Cerebellar nuclear complex (tissue), 1 donor: Measurements from ENCODE around the gene SH3PXD2A.
"Not testable (repeated sequence)": the region's sequence is repeated elsewhere in the genome, so short reads cannot be mapped to it uniquely, and the experiment has no call there.

Experiments
- DNase-seq, 2 experiments: peaks; one replicate each; lab custom pipeline; 2025; lab: John Stamatoyannopoulos, UW

SH3PXD2A gene

DNA sequence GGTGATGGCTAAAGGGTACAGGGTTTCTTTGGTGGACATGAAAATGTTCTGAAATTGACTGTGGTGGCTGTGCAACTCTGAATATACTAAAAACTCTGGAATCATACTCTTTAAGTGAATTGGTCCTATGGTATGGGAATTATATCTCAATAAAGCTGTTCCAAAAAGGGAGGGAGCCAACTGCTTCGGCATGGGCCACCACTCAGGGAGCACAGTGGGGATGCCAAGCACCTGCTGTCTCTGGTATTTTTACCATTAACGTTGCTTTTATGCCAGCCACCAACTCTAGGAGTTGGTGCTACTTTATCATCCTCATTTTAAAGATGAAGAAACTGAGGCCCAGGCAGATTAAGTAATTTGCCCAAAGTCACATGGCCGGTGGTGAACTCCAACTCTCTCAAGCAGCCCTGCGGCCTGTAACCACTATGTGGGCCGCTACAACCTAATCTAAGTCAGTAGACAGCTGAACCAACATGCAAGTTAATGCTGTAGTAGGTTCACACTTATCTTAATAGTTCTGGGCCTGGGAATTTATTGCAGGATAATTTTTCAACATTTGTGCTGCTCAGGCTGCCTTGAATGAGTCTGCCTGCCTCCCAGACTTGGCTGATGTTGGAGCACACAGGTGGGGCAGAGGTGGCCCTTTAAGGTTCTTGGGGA is 20.8 kb downstream of the SH3PXD2A start:
- DNase-seq: no peak

- no peak for DNase-seq
Observed at GRCh38 chr10:103833731-103834365, 21.5 kb downstream of the SH3PXD2A start.

DNA sequence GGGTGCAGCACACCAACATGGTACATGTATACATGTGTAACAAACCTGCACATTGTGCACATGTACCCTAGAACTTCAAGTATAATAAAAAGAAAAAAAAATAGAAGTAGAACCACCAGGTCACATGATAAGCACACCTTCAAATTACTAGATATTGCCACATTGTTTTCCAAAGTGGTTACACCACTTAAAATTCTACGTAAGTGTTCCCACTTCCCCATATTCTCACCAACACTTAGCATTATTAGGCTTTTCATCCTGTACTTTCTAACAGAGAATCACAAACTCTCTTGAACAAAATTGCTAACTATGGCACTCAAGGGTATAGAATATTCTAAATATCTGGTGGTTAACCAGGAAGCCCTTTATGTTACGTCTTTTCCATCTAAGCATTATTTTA is 22.6 kb downstream of the SH3PXD2A start:
- no peak for DNase-seq

DNA sequence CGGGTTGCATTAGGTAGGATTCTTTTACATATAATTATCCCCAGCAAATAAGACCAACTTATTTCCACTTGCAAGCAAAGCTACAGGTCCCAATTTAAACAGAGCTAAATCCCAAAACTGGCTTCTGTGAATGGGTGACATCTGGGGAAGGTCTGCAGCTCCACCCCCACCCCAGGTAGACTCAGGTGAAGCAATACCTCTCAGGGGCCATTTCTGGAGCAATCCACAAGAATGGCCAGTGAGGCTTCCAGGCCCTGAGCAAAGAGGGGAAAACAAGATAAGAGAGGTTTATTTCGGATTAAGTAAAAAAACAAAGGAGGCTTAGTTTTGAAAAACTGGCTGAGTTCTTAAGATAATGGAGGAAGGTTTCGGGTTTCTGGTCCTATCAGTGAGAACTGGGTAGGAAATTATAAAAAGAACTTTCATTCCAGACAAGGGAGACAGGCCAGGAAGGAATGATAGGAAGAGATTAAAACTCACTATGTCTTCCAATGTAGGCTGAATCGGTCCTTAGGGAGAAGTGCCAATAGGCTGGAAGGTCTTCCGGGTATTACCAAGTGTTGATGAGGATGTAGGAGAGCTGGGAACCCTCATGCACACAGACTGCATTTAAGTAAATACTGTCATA is 25.4 kb downstream of the SH3PXD2A start:
- DNase-seq: no peak

- DNase-seq: no peak
Observed at GRCh38 chr10:103829278-103829677, 26.1 kb downstream of the SH3PXD2A start.

GRCh38 chr10:103828587-103829197 is 26.7 kb downstream of the SH3PXD2A start:
- no peak for DNase-seq

GRCh38 chr10:103828107-103828506 is 27.3 kb downstream of the SH3PXD2A start:
- no peak for DNase-seq

DNA sequence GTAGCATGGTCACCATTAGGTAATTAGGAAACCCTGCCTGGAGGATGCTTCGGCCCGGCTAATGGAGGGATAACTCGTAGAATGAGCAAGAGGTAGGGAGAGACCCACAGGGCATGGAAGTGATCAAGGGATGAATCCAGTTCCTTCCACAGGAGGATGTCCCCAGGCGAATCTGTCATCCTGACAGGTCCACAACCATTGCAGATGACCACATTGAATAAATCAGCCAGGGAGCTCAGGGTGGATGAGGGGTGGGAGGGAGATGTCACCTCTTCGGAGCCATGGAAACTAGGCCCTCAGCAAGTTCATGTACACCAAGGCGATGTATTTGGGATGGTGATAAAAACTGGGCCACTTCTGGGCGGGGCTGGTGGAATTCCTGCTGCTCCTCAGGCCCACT is 28.5 kb downstream of the SH3PXD2A start:
- DNase-seq: no peak

- DNase-seq: no peak
Observed at GRCh38 chr10:103824281-103824680, 31.1 kb downstream of the SH3PXD2A start.

DNA sequence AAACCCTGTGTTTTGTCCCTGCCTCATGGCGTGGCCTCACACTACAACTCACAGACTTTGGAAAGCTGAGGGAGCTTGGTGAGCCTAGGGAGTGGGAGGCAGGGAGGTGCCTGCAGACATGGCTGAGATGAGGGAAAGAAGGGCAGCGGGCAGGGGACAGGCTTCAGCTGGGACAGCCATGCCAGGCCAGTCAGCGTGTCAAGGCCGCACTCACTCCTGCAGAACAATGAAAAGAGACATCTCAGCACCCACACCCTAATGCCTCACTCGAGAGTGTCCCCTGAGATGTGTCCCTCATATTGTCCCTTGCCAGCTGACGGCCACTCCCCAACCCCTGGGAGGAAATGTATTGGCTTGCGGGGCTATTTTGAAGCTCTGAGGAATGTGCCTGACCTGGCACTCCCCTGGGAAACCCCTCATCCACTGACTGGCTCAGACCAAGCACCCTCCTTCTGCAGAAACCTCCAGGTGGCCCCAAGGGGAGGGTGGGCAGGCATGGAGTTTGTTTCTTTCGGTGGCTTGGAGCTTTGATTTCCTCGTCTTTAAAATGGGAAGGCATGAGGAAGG is 31.6 kb downstream of the SH3PXD2A start:
- no peak for DNase-seq

DNA sequence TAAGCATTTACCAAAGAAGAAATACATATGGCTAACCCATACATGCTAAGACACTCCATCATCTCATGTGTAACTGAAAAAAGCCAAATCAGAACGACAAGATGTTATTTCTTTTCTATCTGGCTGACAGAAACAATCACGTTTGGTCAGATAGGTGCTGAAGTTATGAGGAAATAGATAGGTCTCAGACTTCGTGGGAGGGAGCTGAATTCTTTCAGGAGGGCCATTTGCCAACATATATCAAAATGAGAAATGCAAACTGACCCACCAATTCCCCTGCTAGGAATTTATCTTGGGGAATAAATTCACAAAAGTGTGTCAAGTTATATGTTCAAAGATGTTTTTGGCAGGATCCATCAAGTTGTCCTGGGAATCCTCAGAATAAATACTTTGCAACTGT is 32.6 kb downstream of the SH3PXD2A start:
- DNase-seq: no peak

DNA sequence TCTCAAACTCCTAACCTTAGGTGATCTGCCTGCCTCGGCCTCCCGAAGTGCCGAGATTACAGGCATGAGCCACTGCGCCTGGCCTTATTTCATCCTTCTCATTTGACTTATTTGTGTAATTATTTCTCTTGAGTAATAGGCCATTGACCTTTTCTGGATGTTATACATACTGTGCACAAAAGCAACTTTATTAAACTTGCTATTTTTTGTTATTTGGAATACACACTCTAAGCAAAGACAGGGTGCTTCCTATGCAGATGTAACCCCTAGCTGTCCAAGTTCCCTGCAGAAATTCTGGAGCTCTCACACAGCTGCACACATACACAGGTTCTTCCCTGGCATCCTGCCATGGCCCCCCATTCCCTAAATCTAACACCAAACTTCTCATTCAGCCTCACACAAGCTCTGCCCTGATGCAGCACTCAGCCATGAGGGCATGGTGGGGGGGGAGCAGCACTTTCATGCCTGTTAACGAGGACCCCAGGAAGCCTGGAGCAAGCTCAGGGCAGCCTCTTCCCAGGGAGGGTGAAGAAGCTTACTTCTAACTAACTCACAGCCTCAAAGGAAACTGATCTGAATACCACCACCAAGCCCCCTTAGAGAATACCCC is 33.2 kb downstream of the SH3PXD2A start:
- DNase-seq: no peak

- DNase-seq: no peak
Observed at GRCh38 chr10:103820101-103821062, 35.0 kb downstream of the SH3PXD2A start.

DNA sequence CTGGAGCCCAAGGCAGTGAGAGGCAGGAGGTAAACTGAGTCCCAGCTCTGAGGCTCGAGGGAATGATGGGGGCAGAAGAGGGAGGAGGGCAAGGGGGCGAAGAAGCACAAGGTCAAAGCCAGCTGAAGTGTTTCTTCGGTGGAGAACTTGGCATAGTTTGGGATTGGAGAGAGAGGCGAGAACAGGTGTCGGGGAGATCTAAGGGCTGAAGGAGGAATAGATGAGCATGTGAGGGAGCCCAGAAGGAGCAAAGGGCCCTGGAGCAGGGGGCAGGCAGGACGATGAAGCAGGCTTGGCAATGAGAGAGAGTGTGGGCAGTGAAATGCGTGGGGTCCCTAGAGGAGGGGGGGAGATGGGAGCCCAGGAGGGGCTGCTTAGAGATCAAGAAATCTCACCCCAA is 35.9 kb downstream of the SH3PXD2A start:
- DNase-seq: no peak

DNA sequence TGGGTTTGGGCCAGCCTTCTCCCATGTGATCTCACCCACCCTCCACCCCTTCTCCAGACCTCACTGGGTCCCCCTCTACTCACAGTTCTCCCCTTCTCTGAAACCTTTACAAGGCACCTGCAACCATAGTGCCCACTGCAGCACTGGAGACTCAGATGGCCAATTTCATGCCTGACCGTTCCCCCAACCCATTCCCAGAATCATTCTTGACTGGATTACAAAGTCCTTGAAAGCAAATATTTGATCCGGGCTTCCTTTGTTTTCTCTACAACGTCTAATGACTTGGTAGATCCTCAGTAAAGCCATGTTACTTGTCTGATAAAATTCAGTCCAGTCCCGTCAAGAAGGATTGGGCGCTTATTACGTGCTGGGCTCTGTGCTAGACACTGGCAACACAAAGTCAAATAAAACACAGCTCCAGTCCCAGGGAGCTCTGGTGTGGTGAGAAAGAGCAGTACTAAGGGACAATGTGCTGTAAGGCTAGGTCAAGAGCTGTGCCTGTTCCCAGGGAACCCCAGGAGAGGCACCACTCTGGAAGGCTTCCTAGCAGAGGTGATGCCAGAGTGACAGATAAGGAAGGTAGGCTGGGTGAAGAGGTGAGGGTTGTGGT is 36.5 kb downstream of the SH3PXD2A start:
- DNase-seq: no peak

DNA sequence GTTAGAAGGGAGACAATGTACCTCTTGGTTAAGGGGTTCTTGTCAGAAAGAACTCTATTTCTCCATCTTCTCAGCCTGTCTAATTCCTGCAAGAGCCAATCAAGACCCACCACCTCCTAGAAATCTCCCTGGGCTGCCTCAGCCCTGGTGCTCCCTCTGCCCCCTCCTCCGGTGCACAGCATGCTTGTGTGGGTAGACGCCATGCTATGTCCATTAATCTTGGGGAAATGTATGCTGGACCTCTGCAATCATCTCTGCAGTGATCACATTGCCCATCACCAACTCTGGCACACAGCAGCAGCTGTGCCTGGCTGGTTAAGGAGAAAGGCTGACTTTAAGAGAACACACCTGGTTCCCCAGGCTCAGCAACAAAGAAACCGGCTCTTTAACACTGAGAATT is 37.3 kb downstream of the SH3PXD2A start:
- DNase-seq: no peak

DNA sequence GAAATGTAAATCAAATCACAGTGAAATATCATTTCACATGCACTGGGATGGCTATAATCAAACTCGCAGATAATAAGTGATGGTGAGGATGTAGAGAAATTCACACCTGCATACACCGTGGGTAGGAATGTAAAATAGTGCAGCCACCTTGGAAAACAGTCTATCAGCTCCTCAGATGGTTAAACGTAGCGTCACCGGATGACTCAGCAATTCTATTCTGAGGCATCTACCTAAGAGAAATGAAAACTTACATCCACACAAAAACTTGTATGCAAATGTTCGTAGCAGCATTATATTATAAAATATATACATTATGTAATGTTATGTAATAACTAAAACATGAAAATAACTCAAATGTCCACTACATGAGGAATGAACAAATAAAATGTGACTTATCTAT is 38.9 kb downstream of the SH3PXD2A start:
- DNase-seq: no peak

DNA sequence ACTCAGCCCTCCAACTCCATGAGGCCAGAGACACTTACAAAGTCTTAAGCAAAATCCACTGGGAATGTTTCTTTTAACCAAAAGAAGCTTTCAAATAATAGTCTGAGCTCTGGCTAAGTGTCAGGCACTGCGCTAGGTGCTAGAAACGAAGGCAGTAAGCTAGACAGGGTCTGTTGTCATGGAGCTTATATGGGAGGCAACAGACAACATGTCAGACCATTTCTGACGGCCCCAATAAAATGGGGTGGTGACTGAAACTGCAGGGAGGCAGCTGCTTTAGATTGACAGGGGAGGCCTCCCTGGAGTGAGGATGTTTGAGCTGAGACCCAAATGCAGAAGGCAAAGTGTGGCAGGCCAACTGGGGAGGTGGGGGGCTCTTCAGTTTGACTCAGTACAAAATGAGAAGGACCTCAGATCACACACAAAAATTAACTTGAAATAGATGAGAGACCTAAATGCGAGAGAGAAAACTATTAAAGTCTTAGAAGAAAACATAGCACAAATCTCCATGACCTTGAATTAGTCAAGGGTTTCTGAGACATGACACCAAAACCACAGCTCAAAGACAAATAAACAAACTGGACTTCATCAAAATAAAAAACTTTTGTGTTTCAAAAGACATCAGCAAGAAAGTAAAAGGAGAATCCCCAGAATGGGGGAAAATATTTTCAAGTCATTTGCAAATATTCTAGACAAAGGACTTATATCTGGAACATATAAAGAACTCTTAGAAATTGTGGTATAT is 40.6 kb downstream of the SH3PXD2A start:
- DNase-seq: no peak

DNA sequence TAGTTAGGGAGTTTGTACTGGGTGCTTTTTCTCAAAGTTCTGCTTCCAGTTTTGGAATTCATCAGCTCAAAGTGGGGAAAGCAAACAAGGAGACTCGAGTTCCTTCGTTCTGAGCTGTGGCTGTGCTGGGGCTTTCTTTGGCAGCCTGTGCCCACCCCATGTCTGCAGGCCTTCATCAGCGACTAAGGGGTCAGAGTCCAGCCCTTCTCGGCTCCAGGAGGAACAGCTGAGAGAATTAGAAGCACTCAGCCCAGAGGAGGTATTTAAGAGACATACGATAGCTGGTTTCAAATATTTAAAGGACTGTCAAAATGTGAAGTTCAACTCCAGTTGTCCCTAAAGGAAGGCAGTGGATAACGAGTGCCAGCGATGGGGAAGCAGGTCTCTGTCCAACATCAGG is 41.3 kb downstream of the SH3PXD2A start:
- DNase-seq: no peak

DNA sequence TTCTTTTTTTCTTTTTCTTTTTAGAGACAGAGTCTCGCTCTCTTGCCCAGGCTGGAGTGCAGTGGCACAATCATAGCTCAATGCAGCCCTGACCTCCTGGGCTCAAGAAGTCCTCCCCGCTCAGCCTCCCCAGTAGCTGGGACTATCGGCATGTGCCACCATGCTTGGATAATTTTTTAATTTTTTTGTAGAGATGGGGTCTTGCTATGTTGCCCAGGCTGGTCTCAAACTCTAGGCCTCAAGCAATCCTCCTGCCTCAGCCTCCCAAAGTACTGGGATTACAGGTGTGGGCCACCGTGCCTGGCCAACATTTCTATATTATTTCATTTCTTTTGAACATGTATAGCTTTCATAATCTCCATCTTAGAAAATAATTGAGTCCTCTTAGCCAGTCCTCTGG is 42.1 kb downstream of the SH3PXD2A start:
- DNase-seq: not testable (repeated sequence)
